GM18498 (cell line): ENCODE data around the gene GTF2I.
"Not testable (repeated sequence)": the region's sequence is repeated elsewhere in the genome, so short reads cannot be mapped to it uniquely, and the experiment has no call there.

Experiments used
- ATAC-seq: cut with Tn5 transposase; IDR thresholded peaks from one replicate; pipeline ENCODE4 v1.9.1; 2021; ENCODE audit warnings: mild to moderate bottlenecking, moderate library complexity; ENCODE audit not compliant: unreplicated experiment

Gene GTF2I

GRCh38 chr7:74656441-74656836 is 1.1 kb upstream of the GTF2I start:
- no peak for ATAC-seq

DNA sequence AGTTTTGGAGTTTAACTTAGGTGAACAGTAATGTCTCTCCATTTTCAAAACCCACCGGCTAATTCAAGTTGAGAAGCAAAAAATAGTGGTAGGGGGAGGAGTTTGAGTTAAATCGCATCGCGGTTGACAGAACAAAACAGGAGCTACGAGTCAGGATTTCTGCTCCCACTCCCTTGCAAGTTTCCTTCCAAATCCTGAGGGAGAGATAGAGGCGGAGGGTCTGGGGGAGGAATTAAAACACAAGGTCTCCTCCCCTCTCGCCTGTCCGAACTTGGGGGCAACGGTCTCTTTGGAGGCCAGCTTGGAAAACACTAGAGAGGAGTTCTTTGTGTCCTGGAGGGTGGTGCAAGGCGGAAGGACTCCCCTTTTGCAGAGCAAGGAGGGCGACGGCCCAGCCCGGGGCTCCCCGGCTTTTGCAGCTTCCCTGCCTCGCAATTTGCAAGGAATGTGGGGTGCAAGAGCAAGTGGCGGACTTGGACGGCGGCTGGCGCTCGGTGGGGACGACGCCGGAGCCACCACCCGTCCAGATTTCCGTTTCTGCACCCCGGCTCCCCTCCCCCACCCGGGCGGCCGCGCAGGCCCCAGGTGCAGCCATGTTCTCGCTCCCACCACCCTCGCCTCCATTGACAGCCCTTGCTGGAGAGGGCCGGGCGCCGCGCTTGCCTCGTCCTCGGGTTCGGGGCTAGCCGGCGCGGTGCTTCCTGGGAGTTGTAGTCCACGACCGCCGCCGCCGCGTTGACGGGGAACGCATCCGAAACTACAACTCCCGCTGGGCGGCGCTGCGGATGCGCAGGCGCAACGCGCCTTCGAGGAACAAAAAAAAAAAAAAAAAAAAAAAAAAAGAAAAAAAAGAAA is 454 bp upstream of the GTF2I start:
- peak; percentile 69 for ATAC-seq

DNA sequence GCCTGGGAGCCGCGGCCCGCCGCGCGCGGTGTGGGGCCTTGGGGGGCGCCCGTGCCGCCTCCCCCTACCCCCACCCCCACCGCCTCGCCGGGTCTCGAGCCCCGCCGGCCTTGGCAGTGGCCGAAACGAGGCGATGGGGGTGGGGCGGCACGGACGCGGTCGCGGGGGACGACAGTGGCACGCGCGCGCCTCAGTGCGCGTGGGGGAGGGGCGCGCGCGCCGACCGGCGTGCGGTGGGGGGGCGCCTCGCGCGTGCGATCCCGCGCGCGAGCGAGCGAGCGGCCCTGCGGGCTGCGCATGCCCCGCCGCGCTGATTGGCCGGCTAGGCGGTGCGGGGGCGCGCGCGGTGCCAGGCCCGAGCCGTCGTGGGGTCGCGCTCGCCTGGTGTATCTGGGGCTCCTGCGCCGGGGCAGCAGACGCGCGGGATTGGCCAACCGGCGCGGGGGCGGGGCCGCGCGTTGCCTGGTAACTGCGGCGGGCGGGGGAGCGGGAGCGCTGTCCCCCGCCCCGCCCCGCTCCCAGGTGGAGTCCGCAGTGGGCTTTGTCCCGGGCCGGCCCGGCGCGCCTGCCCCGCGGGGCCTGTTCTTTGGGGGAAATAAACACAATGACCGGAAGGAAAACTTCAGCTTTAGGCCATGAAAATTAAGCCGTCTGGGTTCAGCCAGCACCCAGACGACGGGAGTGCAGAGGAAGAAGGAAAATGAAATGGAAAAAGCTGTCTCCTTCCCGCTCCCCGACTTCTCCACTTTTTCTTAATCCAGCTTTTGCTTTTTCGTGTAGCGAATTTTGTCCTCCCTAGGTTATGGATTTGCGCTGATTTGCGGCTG is 873 bp downstream of the GTF2I start:
- peak; percentile 66 for ATAC-seq

- not testable (repeated sequence) for ATAC-seq
Observed at GRCh38 chr7:74660202-74660601, 2.7 kb downstream of the GTF2I start.

DNA sequence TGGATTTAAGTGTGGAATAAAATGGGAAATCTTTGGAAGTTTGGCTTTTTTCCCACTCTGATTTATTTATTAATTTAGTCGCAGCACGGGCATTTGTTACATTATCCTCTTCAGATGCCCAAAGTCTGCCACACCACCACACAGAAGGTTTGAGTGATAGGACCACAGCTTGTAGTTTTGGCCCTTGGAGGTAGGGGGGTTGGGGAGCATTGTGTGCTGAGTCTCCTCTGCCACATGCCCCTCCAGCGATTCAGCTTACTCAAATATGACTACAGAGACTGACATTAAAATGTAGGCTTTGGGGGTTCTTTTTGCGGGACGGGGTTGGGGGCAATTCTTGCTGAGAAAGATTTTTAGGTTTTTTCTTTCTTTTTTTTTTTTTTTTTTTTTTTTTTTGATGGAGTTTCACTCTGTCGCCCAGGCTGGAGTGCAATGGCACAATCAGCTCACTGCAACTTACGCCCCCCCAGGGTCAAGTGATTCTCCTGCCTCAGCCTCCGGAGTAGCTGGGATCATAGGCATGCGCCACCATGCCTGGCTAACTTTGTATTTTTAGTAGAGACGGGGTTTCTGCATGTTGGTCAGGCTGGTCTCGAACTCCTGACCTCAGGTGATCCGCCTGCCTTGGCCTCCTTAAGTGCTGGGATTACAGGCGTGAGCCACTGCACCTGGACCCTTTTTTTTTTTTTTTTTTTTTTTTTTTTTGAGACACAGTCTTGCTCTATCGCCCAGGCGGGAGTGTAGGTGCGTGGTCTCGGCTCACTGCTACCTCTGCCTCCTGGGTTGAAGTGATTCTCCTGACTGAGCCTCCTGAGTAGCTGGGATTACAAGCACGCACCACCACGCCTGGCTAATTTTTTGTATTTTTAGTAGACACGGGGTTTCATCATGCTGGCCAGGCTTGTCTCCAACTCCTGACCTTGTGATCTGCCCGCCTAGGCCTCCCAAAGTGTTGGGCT is 4.6 kb downstream of the GTF2I start:
- ATAC-seq: not testable (repeated sequence)

DNA sequence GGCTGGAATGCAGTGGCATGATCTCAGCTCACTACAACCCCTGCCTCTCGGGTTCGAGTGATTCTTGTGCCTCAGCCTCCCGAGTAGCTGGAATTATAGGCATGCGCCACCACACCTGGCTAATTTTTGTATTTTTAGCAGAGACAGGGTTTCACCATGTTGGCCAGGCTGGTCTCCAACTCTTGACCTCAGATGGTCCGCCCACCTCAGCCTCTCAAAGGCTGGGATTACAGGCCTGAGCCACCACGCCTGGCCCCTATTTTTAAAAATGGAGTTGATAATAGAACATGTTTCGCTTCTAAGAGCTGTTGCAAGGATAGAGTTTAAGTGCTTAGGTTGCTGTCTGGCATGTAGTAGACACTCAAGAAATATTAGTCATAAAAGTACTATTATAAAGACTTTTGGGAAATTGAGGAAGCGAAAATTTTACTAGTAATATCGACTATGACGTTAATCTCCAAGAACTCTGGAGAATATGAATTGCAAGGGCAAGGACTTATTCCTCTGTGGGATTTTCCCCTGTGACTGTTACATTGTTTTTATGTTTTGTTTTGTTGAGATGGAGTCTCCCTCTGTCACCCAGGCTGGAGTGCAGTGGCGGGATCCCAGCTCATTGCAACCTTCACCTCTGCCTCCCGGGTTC is 7.9 kb downstream of the GTF2I start:
- no peak for ATAC-seq

- ATAC-seq: not testable (repeated sequence)
Observed at GRCh38 chr7:74667013-74667412, 9.5 kb downstream of the GTF2I start.

DNA sequence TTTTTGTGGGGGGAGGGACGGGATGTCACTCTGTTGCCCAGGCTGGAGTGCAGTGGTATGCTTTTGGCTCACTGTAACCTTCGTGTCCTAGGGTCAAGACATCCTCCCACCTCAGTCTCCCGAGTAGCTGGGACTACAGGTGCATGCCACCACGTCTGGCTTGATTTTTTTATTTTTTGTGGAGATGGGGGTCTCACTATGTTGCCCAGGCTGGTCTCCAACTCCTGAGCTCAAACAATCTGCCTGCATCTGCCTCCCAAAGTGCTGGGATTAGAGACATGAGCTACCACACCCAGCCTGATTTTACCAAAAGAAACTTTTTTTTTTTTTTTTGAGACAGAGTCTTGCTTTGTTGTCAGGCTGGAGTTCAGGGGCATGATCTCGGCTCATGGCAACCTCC is 10.0 kb downstream of the GTF2I start:
- ATAC-seq: not testable (repeated sequence)

DNA sequence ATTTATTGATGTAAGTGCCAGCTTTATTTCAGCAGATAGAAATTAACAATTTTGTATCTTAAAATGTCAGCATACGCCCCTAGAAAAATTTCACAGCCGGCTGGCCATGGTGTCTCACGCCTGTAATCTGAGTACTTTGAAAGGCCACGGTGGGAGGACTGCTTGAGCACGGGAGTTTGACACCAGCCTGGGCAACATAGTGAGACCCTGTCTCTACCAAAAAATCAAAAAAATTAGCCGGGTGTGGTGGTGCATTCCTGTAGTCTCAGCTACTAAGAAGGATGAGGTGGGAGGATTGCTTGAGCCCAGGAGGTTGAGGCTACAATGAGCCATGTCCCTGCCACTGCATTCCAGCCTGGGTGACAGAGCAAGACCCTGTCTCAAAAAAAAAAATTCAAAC is 14.1 kb downstream of the GTF2I start:
- no peak for ATAC-seq

DNA sequence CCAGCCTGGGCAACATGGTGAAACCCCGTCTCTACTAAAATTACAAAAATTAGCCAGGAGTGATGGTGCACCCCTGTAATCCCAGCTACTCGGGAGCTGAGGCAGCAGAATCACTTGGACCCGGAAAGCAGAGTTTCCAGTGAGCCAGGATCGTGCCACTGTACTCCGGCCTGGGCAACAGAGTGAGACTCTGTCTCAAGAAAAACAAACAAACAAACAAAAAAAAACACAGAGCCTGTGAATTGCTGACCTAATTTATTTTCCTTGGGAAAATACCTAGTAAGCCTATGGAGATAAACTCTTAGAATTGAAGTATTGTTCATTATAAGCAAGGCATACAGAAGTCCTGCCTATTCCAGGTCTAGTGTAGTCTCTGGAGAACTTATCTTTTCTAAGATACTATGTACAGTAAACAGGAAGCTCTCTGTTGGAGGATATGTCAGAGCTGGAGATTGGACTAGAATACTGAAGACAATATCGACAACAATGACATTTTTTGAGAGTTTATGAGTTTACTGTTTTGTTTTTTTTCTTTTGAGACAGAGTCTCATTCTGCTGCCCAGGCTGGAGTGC is 14.9 kb downstream of the GTF2I start:
- no peak for ATAC-seq

DNA sequence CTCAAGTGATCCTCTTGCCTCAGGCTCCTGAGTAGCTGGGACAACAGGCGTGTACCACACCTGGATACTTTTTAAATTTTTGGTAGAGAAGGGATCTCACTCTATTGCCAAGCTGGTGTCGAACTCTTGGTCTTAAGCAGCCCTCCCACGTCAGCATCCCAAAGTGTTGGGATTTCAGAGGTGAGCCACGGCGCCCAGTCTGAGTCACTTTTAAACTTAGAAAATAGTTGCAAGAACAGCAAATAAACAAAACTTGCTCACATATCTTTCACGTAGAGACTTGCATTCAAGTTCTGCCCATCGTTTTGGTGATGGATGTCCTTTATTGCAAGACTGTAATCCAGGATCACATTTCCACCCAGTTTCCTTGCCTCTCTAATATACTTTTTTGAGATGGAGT is 16.6 kb downstream of the GTF2I start:
- no peak for ATAC-seq

GRCh38 chr7:74682829-74683228 is 25.3 kb downstream of the GTF2I start:
- ATAC-seq: no peak

GRCh38 chr7:74683799-74684198 is 26.3 kb downstream of the GTF2I start:
- ATAC-seq: no peak

GRCh38 chr7:74684473-74684872 is 27.0 kb downstream of the GTF2I start:
- ATAC-seq: no peak

- ATAC-seq: no peak
Observed at GRCh38 chr7:74684921-74685320, 27.4 kb downstream of the GTF2I start.

- ATAC-seq: no peak
Observed at GRCh38 chr7:74690474-74690873, 33.0 kb downstream of the GTF2I start.

DNA sequence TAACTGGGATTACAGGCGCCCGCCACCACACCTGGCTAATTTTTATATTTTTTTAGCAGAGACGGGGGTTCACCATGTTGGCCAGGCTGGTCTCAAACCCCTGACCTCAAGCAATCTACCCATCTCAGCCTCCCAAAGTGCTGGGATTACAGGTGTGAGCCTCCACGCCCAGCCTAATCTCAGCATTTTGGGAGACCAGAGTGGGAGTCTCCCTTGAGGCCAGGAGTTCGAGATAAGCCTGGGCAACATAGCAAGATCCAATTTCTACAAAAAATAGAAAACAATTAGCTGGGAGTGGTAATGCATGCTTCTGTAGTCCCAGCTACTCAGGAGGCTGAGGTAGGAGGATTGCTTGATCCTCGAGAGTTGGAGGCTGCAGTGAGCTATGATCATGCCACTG is 46.9 kb downstream of the GTF2I start:
- ATAC-seq: not testable (repeated sequence)

DNA sequence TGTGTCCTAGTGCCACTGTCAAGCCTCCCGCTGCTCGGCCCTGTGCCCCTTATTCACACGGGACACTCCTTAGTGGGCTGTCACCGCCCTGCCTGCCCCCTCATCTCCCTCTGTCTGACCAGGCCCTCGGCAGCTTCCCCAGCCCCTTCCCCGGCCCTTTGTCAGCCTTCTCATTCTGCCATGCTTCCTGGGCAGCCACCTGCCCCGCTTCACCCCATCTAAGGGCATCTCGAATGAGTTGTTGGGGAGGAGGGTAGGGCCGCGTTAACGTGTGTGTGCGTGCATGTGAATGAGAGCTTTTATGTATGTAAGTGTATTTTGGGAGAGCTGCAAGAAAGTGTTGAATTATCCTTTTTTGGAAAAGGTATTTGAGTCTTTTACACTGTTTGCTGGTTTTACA is 49.7 kb downstream of the GTF2I start:
- no peak for ATAC-seq

DNA sequence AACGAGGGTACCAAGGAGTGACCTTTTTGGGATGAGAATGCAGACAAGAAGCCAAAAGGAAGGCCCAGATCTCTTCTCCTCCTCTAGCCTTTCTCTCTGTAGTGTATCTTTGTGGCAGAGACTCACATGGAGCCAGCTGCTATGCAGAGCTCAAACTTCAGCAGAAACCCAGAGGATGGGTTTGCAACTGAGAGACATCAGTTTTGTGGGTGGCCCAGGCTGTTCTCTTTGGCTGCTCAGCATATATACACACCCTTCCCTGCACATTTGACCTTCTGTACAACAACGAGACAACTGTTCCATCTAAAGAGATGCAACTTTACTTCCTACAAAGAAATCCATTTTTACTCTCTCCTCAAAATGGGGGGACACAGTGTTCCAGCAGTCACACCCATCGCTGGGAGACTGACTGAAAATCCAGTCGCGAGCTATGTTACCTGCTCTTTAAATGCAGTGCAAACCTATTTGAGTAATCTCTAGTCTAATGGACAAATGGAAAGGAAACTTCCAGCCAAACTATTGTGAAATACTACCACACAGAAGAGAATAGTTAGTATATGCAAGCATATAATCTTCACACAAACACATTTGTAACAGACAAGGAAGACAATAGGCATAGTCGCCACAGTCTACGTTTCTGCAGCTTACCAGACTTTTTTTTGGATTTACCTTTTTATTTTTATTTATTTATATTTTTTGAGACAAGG is 51.2 kb downstream of the GTF2I start:
- ATAC-seq: no peak
